HG02610 (cell line): ENCODE measurements around the gene TNKS1BP1.
"Not testable (repeated sequence)": the region's sequence is repeated elsewhere in the genome, so short reads cannot be mapped to it uniquely, and the experiment has no call there.

Experiments used
- ATAC-seq: cut with Tn5 transposase; IDR thresholded peaks from one replicate; pipeline ENCODE4 v1.9.1; 2021; ENCODE audit warnings: mild to moderate bottlenecking, moderate library complexity; ENCODE audit not compliant: unreplicated experiment

The TNKS1BP1 gene

GRCh38 chr11:57296205-57296604 is 28.5 kb downstream of the TNKS1BP1 start:
- not testable (repeated sequence) for ATAC-seq

DNA sequence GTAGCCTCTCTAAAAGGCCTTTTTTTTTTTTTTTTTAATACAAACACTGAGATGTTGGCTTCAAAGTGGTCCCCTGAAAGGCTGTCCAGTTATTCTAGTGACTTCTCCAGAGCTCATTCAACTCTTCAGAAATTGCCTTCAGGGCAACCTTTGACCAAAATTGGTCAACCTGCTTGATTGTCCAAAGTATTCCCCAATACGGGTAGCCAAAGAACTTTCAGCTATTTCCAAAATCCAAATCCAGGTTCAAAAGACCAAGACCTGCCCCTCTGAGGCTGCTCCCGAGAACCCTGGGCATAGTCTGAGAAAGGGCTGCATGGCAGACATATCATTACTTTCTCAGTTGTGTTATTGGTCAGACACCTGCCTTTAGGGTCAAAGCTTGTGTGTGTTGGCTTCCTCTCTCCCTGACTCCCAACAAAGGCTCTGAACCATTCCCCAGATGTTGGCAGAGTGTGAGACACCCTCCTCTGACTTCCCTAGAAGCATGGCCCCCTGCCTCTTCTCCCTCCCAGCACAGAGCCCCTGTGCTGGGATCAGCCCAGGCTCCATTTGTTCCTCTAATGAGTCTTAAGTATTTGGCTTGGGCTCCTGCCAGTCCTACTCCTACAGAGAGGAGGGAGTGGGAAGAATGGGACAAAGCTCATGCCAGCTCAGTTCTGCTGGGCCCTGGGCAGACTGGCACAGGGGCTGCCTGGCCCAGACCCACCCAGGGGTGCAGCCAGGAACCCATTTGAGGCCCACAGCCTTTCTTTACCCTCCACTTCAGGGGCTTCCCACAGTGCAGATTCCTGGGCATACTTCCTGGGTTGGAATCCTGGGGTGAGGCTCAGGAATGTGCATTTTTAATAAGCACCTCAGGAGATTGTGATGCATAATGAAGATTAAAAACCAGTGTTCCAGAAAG is 30.3 kb downstream of the TNKS1BP1 start:
- no peak for ATAC-seq

- no peak for ATAC-seq
These were observed 34.5 kb downstream of the TNKS1BP1 start for GRCh38 chr11:57290288-57290687.

DNA sequence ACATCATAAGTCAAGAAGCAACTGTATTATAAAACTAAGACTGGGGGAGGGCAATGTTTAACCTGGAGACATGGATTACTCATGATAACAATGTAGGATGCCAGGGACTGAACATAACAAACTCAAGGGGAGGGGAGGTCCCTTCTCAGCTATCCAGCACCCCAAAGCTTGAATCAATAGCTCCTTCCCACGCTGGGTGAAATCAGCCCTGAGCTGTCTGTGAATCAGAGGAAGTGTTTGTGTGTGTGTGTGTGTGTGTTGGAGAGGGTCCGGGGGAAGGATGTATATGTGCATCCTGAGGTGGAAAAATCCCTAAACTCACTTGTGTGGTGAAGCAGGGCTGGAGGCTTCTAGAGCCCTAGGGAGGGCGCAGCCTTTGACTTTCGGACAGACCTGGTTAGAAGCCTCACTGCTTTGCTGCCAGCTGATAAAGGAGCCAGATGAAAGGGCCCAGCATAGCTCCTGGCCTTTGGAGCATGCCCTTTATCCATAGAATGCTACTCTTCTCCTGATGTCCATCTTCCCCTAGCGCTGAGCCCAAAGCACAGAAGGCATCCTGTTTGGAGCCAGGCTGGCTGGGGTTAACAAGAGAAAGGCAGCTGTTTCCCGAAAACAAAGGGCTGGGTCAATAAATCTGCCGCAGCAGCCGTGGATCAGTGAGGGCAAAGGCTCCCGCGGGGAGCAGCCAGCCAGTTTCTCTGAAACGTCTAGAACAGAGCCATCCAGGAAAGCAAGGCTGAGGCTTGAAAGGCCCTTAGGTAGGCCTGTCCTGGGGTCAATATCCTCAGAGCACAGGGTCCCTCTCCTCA is 35.8 kb downstream of the TNKS1BP1 start:
- ATAC-seq: no peak

DNA sequence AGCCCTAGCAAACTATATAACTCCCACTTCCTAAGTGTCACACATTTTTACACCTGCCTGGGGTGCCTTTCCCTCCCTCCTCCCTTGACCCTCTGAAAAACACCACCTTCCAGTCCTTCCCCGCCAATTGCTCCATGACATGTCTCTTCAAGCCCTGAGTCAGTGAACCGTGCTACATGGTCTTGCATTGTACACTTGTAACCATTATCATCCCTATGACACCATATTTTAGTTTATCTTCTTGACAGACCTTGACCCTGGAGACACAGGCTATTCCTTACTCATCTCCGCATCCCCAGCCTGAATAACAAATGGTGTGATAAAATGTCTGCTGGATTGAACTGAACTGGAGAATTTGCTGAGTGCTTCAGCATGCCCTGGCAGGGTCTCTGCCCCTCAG is 36.9 kb downstream of the TNKS1BP1 start:
- ATAC-seq: no peak

GRCh38 chr11:57283231-57283990 is 41.3 kb downstream of the TNKS1BP1 start:
- ATAC-seq: no peak

- not testable (repeated sequence) for ATAC-seq
These were observed 43.2 kb downstream of the TNKS1BP1 start for GRCh38 chr11:57281546-57281945.

DNA sequence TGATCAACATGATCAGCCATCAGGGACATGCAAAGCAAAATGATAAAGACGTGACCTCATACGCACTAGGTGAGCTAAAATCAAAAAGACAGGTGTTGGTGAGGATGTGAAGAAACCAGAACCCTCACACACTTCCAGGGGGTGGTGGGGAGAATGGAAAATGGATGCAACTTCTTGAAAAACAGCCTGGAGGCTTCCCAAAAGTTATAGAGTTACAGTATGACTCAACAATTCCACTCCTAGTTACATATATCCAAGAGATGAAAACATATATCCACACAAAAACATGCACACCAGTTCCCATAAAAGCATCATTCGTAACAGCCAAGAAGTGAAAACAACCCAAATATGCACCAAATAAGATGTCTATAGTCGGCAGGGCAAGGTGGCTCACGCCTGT is 45.6 kb downstream of the TNKS1BP1 start:
- ATAC-seq: no peak

- no peak for ATAC-seq
These were observed 46.0 kb downstream of the TNKS1BP1 start for GRCh38 chr11:57278721-57279095.

DNA sequence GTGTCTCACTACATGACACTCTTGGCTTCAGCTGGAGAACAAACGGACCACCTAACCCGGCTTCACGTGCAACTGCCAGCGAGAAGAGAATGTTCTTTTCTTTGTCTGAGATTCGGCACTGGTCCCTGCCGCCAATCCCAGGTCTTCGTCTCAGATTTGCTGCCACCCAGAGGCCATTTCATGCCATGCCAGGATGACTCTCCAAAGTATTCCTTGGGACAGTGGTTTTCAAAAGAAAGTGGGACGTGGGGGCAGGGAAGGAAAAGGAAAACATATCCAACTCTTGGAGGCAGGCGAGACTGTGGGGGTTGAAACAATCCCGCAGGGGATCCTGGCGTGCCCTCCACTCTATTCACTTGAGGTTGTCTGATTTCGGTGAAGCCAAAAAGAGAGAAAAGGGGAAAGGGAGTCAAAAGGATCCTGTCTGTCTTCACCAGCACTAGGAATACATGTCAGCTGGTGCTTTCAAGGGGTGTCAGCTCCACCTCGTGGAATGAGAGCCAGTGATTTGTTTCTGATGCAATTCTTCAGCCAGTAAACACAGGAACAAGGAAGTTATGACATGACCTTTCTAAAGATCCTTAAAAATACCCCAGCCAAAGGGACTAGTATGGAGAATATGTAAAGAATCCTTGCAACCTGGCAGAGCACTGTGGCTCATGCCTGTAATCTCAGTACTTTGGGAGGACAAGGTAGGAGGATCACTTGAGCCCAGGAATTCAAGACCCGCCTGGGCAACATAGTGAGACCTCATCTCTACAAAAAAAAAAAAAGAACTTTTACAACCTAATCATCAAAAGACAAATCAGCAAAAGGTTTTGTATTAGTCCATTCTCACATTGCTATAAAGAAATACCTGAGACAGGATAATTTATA is 46.7 kb downstream of the TNKS1BP1 start:
- ATAC-seq: peak; percentile 64

GRCh38 chr11:57276971-57277675 is 47.6 kb downstream of the TNKS1BP1 start:
- ATAC-seq: no peak

DNA sequence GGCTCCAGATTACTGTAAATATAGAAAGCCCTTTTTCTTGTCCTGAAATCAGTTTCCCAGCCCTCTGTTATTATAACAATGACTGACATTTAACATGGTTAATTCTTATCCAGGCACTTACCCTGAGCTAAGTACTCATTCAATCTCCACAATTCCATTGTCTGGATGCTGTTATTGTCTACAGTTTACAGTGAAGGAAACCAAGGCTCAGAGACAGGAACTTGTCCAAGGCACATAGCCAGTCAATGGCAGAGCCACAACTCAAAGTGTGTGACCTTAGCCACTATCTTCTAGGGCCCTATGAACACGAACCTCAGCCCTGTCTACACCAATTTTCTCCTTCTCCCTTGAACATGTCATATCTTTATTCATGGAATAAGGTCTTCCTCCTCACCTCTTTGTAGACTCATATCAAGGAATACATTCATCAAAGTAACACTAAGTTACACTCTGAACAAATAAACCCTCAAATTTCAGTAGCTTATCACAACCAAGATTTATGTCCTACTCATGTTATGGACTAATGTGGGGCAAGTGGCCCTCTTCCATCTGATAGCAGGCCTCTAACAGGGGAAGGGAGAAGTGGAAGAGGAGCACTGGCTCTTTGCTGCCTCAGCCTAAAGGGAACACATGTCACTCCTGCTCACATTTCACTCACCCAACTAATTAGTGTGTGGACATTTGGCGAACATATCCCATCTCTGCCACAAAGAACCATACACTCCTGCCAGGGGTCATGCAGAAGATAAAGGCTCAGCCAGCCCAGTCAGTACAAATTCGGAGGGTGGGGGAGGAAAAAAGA is 48.4 kb downstream of the TNKS1BP1 start:
- ATAC-seq: no peak

GRCh38 chr11:57275582-57275981 is 49.2 kb downstream of the TNKS1BP1 start:
- ATAC-seq: no peak

- ATAC-seq: no peak
These were observed 49.8 kb downstream of the TNKS1BP1 start for GRCh38 chr11:57274904-57275498.

DNA sequence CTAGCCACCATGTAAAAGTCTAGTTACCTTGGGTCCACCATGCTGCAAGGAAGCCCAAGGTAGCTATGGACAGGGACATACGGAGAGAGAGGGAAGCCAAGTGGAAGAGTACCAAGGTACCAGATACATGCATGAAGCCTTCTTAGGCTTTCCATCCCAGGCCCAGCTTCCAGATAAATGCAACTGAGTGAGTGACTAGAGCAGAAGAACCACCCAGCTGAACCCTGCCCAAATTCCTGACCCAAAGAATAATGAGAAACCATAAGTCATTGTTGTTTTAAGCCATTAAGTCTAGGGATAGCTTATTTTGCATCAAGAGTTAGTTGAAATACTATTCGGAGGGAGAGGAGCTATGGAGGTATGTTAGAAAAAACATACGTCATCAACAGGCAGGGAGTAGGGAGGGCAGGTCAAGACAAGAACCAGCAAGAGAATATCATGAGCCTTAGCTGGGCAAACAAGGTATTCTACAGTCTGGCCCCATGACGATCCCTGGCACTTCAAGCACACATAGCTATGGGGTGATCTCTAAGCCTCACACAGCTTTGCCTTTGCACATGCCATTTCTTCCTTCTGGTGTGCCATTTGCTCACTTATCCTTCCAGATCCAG is 51.2 kb downstream of the TNKS1BP1 start:
- no peak for ATAC-seq

DNA sequence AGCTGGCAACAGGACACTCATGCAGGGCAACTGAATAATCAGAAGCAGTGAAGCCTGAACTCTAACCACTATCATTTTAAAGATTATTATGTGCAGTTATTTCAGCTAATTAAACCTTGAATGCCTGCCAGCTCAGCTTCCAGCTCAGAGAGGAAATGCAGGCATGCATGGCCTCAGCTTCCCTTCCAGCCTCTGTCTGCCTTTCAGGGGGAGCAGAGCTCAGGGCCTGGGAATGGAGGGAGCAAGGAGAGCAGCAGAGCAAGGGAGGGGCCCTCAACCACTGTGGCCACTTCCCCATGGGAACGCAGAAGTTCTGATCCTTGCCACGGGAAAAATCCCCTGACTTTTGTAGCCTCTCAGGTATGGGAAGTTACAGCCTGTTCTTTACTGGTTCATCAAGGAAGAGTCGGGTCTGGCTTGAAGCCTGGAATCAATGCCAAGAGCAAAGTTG is 55.2 kb downstream of the TNKS1BP1 start:
- ATAC-seq: no peak

- no peak for ATAC-seq
These were observed 58.6 kb downstream of the TNKS1BP1 start for GRCh38 chr11:57266157-57266556.

DNA sequence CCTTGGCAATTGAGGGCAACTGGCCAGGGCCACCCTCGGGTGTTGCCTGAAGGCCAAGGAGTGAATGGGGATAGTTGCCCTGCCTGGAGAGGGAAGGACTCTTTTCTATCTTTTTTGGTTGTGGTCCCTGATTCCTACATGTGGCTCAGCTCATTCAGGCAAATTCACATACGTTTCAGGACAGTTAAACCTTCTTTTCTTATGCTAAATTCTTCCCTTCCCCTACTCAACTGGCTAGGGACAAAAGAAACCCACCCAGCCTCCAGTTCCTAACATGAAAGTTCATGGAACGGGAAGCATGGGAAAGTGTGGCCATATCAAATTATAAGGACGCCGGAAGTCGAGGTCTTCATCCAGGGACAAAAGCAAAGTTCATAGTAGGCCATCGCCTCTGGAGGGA is 61.4 kb downstream of the TNKS1BP1 start:
- ATAC-seq: no peak
